HEK293T (cell line): ENCODE results near the gene ZNF444.

Experiments used
- BHLHE40 ChIP-seq: fragments of 450-650 bp; IDR thresholded peaks from 2 replicates; pipeline ENCODE4 v1.6.1; 2016; ENCODE audit warnings: mild to moderate bottlenecking, moderate library complexity, borderline replicate concordance
- ELF4 ChIP-seq: fragments of 450-650 bp; IDR thresholded peaks from 2 replicates; pipeline ENCODE4 v1.6.1; 2017; ENCODE audit warnings: antibody characterized with exemption
- FOXK2 ChIP-seq: fragments of 450-650 bp; IDR thresholded peaks from 2 replicates; pipeline ENCODE4 v1.6.1; 2016; ENCODE audit warnings: mild to moderate bottlenecking
- FOXM1 ChIP-seq: fragments of 450-650 bp; IDR thresholded peaks from 2 replicates; pipeline ENCODE4 v1.6.1; 2017; ENCODE audit warnings: mild to moderate bottlenecking, borderline replicate concordance
- HDGF ChIP-seq: fragments of 450-650 bp; IDR thresholded peaks from 2 replicates; pipeline ENCODE4 v1.6.1; 2017; ENCODE audit warnings: antibody characterized with exemption, borderline replicate concordance
- NFRKB ChIP-seq: fragments of 450-650 bp; IDR thresholded peaks from 2 replicates; pipeline ENCODE4 v1.6.1; 2016; ENCODE audit warnings: mild to moderate bottlenecking, moderate library complexity
- SP1 ChIP-seq: fragments of 450-650 bp; IDR thresholded peaks from 2 replicates; pipeline ENCODE4 v1.6.1; 2017
- TARDBP ChIP-seq: fragments of 450-650 bp; IDR thresholded peaks from 2 replicates; pipeline ENCODE4 v1.6.1; 2016
- ZNF384 ChIP-seq: fragments of 450-650 bp; IDR thresholded peaks from 2 replicates; pipeline ENCODE4 v1.6.1; 2016

DNA sequence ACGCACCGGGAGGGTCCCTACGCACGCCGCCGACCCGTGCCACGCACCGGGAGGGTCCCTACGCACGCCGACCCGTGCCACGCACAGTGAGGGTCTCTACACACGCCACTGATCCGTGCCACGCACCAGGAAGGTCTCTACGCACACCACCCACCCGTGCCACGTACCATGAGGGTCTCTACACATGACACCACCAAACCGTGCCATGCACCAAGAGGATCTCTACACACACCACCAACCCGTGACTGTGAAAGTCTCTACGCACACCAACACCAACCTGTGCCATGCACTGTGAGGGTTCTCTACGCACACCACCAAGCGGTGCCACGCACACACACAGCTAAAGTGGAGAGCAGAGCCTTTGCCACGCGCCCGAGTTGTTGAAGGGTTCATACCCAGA lies 36.7 kb upstream of the ZNF444 start:
- no peak for TF ChIP-seq ELF4
- no peak for TF ChIP-seq FOXK2
- TF ChIP-seq FOXM1: no peak
- no peak for TF ChIP-seq SP1
- no peak for TF ChIP-seq HDGF
- TF ChIP-seq ZNF384: no peak
- no peak for TF ChIP-seq NFRKB
- TF ChIP-seq BHLHE40: no peak
- TF ChIP-seq TARDBP: no peak
